GM18520 (cell line): ENCODE data around the gene B3GNT8.
"Not testable (repeated sequence)": the region's sequence is repeated elsewhere in the genome, so short reads cannot be mapped to it uniquely, and the experiment has no call there.

Experiments
- ATAC-seq: cut with Tn5 transposase; IDR thresholded peaks from one replicate; pipeline ENCODE4 v1.9.1; 2021; ENCODE audit not compliant: unreplicated experiment

Gene B3GNT8

DNA sequence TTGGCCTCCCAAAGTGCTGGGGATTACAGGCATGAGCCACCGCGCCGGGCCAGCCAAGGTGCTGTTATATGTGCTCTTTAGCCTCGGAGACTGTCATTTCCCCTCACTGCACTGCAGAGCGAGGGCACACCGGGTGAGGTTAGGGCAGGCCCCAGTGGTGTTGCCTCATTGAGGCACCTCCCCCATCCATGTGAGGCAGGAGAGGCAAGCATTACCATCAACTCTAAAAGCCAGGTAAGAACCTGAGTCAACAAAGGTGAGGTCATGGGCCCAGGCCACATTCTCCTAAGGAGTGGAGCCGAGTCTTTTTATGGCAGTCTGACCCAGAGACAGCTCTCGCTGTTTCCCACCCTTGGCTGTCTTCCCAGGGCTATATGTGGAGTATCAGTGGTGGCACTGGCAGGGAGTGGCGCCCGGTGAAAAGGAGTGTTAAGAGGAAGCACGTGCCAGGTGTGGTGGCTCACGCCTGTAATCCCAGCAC is 10.9 kb downstream of the B3GNT8 start:
- ATAC-seq: no peak

DNA sequence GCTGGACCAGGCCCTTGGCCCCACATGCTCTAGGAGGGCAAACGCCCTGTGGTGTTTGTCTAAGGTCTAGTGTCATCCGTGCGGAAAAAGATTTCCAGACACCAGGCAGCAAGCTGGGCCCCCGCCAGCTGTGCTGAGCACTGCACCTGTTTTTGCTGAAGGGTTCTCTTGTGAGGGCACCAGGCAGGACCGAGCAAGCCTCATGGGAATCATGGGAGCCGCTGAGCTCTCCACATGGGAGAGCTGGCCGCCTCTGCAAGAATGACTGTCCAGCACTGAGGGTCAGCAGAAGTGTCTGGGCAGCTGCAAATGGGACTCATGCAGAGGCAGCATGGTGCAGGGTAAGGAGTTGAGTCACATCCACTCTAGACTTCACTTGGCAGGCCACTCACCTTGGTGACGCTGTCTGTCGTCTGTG is 12.0 kb downstream of the B3GNT8 start:
- ATAC-seq: no peak

DNA sequence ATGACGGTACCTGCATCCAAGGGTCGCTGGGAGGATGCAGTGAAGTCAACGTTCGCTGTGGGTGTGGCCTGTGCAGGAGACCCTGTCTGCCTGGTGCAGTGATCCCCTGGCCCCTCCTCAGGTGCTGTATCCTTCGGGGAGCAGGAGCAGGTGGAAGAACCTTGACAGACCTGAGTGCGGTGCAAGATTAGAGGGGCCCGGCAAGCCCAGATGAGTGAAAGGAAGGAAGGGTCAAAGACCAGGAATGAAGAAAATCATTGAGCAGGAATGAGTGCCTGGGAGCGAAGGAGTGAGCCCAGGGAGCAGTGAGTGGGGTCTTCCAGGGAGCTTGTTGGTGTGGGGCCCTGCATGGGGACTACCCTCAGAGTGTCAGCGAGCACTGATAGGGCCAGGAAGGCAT is 12.7 kb downstream of the B3GNT8 start:
- no peak for ATAC-seq

DNA sequence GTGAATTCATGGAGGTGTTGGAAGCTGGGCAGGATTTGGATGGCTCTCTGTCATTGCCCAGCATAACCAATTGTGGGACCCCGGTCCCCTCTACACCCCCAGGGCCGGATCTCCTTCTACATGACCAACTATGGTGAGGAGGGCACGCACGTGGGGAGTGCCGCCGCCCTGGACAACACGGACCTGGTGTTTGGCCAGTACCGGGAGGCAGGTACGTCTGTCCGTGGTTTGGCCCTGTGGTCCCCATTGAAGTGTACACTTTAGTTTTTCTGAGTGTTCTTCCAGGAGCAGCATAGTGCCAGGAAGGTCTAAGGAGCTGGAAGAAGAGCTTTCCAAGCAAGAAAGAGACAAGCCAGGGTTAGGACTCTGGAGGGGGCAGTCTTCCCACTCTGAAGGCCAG is 13.2 kb downstream of the B3GNT8 start:
- no peak for ATAC-seq

DNA sequence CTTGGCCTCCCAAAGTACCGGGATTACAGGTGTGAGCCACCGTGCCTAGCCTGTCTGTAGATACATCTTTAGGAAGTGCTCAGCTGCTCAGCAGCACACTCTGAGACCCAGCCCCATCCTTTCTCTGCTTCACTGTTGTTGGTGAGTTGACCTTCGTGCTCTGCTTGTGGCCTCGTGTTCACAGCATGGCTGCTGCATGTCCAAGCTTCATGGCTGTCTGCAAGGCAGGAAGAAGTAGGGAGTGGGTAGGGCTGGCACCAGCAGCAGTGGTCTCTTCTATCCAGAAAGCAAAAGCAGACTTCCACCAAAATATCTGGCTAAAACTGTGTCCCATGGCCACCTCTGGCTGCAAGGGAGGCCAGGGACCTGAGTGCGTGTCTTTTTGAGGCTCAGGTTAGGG is 14.2 kb downstream of the B3GNT8 start:
- no peak for ATAC-seq

DNA sequence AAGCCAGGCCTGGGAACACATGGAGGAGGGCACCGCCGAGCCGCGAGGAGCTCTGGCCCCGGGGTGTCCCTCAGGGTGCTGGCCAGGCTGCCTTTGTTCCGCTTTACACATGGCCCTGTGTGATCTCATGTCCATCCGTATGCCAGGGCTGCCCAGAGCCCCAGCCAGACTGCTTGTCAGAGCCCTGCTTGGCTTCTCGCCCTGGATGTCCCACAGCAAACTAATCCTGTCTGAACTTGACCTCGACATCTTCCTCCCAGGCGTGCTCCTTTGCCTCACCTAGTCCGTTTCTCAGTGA is 15.3 kb downstream of the B3GNT8 start:
- ATAC-seq: no peak

DNA sequence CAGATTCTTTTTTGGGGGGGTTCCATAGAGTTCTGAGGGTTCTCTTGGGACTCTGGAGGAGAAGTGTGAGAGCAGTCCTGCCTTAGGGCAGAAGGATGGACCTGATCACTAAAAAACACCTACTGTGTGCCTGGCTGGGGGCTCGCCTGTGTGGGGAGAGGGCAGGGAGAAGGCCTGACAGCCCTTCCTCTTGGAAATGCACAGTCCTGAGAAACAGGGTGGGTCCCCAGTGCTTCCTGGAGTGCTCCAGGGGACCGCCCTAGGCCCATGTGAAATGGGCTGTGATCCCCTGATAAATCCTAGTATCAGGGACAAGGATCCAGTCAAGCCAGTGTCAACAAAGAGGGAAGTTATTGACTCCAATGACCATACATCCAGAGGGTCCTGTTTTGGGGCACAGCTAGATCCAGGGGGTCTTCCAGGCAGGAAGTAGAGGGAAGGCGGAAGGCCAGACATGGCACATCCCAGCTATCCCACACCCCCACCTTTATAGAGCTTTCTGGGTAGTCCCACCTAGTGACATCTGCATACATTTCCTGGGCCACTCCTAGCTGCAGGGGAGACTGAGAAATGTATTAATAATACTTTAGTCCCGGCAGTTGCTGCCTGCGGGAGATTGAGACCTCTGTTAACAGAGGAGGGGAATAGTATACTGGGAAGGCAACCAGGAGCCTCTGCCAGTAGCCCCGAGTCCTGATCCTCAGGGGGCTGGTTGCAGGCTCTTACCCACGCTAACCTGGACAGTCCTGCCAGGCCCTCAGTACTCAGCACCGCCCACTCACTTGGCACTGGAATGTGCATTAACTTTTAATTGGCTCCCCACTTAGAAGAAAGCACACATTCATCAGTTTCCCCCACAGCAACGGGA is 15.8 kb downstream of the B3GNT8 start:
- ATAC-seq: no peak

DNA sequence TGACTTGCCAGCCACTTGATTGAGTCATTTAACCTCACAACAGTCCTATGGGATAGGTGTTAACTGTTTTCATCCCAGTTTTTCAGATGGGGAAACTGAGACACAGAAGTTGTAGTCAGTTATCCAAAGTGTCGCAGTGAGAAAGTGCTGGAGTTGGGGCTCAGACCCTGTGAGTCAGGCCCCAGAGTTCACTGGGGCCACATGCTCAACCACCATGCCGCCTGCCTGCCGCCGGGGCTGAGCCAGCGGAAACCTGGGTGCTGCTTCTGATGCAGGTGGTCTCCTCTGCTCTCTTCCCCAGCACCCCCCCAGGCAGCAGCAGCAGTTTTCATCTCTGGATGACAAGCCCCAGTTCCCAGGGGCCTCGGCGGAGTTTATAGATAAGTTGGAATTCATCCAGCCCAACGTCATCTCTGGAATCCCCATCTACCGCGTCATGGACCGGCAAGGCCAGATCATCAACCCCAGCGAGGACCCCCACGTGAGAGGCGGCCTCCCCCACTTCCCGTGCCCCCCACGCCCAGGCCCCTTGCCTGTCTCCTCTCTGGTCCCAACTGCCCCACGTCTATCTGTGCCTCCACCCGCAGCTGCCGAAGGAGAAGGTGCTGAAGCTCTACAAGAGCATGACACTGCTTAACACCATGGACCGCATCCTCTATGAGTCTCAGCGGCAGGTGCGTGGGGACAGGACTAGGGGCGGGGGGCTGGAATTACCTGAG is 16.7 kb downstream of the B3GNT8 start:
- ATAC-seq: no peak

DNA sequence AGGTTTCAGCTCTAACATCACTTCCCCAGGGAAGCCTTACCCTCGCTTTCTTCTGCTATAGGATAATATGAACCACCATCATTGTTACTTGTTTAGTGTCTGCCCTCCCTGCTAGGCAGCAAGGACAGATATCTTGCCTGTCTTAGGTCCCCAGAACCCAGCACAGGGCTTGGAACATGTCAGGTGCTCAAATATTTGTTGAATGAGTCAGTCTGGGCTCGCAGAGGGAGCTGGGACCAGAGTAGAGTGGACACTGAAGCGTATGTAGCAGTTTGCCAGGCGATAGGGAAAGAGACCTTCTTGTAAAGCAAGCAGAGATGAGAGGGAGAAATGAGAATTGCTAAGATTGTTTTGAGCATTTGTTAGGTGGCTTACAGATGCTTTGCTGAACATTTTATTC is 17.9 kb downstream of the B3GNT8 start:
- ATAC-seq: no peak

DNA sequence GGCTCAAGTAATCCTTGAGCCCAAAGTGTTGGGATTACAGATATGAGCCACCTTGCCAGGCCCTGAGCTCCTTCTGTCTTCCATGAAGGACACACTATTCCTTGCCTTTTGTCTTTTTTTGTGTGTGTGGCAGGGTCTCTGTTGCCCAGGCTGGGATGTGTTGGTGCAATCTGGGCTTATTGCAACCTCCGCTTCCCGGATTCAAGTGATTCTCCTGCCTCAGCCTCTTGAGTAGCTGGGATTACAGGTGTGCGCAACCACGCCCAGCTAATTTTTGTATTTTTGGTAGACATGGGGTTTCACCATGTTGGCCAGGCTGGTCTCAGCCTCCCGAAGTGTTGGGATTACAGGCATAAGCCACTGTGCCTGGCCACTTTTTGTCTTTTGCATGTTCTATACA is 18.3 kb downstream of the B3GNT8 start:
- ATAC-seq: not testable (repeated sequence)

DNA sequence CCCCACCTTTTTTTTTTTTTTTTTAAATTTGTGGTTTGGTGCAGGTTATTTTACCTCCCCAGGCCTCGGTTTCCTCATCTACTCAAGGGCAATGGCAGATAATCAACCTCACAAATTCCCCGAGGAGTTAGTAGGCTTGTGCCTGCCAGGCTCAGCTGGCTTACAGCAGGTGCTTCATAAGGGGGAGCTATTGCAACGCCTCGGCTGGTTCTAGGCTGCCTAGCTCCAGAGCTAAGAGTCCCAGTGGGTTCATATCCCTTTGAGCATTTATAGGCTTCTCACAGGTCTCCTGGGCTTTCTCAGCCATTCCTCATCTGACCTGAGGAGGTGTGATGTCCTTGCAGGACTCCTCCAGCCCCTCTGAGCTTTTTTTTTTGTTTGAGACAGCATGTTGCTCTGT is 18.9 kb downstream of the B3GNT8 start:
- no peak for ATAC-seq

DNA sequence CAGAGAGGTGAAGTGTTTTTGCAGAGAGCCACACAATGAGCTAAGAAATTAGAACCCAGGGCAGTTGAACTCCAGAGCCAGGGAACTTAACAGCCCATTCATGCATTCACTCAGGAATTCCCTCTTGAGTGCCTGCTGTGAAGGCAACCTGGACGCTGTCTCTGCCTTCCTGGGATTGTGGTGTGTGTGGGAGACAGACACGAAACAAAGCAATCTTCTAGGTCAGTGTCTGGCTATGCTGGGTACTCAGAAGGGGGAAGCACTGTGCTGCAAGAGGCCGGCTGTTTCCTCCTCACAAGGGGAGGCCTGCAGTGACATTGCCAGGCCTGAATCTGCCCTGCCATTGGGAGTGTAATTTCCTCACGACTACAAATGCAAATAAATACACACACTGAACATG is 19.9 kb downstream of the B3GNT8 start:
- ATAC-seq: no peak

DNA sequence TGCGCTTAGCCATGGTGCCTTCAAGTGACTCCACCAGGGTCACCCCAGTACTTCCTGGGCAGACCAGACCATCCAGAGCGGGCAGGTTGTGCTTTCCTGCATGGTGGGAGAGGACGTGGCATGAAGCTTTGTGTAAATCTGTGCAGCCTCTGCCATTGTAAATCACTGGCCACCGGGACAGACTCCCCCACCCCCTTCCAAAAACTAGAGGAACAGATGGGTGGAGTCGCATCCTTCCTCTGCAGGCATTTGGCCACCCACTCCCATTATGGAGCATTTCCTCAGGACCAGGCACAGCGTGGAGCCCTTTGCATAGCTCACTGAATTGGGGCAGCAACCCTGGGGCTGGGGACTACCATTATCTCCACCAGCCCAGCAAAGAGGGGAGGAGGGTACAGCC is 21.4 kb downstream of the B3GNT8 start:
- no peak for ATAC-seq

DNA sequence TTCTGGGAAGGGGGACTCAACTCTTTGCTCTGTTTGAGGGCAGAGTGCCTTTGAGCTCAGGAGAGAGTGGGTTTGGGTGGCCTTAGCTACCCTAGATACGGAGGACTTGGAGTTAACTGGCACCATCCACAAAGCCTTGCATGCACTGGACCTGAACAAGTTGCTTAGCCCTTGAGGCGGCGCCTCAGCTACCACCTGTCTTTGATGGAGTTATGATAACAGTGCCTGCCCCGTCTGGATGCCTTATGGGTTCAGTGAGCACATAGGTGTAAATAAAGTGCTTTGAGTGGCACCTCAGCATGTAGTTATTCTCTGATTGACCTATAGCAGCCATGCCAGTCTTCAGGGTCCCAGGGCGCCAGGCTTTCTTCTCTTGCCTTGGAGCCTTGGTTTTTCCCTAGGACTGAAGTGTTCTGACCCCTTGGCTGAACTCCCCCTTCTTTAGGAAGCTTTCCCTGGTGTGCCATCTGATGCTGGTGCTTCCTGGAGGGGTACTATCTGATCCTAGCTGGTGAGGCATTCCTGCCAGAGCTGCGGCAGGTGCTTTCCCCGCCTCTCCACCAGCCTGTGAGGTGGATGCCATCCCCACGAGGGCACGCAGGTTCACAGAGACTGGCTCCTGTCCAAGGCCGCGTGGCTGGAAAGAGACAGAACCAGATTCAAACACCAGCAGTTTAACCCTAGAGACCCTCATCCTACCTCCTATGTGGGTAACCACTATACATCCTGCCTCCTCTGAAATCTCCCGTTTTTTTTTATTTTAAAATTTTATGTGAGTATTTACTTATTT is 23.8 kb downstream of the B3GNT8 start:
- no peak for ATAC-seq

DNA sequence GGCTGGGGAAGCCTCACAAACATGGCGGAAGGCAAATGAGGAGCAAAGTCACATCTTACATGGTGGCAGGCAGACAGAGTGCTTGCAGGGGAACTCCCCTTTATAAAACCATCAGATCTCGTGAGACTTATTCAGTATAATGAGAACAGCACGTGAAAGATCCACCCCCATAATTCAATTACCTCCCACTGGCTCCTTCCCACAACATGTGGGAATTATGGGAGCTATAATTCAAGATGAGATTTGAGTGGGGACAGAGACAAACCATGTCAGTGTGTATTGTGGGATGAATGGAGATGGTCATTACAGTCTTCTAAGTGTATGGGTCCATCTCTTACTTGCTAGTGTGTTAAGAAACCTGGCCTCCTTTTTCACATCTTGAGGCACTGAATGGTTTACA is 25.2 kb downstream of the B3GNT8 start:
- no peak for ATAC-seq

DNA sequence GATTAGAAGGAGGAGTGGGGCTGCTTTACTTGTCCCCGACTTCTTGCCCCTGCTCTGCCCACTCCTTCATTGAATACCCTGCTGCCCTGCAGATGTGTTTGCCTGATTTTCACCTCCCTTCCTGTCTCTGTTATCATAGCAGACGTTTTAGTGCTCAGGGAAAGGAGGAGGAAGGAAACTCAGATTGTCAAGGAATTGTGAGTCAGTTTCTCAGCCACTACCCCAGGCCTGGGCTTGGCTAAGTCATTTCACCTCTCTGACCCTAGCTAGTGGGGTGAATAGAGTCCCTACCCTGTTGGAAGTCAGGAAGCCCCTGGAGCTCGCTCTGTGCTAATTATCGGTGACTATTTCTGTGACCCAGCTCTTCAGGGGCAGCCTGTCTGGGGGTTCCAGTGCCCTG is 25.7 kb downstream of the B3GNT8 start:
- no peak for ATAC-seq

DNA sequence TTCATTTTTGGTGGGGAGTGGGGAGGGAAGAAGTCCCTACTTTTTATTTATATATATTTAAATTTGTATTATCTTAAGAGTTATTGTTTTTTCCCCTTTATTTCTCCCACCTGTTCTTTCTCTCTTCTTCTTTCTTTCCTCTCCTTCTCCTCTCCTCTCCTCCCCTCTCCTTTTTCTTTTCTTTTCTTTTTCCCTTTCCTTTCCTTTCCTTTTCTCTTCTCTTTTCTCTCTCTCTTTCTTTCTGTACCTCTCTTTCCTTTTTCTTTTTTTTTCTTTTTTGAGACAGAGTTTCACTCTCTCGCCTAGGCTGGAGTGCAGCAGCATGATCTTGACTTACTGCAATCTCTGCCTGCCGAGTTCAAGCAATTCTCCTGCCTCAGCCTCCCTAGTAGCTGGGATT is 27.6 kb downstream of the B3GNT8 start:
- no peak for ATAC-seq

DNA sequence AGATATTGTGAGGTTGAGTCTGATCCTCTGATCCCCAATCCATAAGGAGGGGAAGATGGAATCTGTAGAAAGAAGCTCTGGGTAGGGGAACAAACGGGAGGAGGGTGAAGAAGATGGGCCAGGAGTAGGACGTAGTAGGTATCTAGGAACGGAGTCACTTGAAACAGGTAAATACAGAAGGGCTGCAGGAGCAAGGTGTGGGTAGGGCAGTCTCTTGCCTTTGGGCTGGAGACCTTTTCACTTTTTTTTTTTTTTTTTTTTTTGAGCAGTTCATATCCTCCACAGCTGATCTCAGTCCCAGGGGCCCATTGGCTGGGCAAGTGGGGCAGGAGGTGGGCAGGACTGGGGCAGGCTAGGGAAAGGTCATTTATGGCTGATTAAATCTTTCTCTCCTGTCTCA is 28.1 kb downstream of the B3GNT8 start:
- no peak for ATAC-seq

DNA sequence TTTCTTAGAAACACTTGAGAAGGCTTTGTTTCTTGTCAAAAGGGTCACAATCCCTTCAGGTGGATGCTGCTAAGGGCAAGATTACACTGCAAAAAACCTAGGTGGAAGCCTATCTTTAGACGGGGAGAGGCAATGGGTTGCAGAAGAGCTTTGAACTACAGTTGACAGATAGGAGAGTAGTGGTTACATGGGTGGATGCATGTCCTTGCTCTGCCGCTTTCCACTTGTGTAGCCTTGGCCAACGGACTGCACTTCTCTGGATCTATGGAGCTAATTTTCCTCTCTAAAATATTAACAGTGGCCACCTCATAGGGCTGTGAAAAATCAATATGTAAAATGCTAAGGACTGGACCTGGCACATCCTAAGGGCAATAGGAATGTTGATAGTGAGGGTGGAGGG is 28.6 kb downstream of the B3GNT8 start:
- no peak for ATAC-seq

DNA sequence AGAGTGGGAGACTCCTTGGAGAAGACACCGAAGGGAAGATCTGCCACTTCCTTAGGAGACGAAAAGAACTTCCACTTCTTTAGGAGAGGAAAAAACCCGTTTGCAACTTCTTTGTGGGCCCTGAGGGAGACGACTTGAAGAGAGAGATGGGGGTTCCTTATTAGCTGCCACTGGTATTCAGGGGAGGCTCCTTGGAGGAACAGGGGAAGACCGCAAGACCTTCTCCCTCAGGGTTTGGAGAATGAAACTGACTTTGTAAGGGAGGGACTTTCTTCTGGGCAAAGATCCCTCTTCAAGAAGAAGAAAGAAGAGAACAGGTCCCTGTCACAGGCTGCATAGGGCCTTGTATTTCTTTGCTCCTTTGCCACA is 29.1 kb downstream of the B3GNT8 start:
- no peak for ATAC-seq

DNA sequence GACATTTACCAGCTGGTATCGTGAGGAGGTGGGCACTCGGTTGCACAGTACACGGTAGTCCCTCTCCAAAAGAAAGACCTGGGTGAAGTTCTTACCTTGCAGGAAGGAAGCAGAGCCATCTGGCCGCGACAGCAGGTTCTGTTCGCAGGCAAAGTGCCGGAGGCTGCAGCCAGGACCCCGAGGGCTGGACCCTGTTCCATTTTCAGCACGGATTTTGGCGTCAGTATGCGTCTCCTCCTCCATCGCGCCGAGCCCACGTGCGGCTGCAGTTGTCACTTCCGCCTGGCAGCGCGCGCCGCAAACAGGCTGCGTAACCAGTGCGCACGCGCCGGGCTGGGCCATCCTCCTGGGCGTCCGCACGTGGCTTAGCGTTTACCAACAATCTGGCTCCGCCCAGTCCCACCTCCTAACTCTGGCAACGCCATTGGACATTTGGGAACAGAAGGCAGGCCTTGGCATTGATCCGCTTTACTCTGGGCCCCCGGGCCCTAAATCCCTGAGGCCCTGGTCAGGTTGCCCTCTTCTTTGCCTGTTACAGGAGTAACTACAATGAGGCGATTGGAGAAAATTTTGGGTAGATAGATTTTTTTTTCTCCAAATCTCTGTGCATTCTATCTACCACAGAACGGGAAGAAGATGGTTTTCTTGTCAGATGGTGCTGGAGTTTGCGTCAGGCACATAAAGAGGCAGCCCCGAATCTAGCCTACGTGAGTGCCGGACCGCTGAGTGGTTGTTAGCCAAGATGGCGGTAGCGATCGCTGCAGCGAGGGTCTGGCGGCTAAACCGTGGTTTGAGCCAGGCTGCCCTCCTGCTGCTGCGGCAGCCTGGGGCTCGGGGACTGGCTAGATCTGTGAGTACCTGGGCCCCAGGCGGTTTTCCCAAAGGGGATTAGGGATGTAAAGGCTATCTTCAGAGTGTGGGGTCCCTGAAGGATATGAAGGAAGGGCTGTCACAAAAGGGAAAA is 29.8 kb downstream of the B3GNT8 start, which contains the start of the genes BCKDHA and EXOSC5:
BCKDHA (plus strand) TSS at position 733 of the 964 bp plus-strand sequence; CDS start at position 743, 10 bp downstream.
EXOSC5 (minus strand) TSS at position 274 of the 964 bp plus-strand sequence; CDS start at position 243, 31 bp downstream.
- peak; percentile 95 for ATAC-seq
